Testis (tissue), 2 donors: ENCODE measurements around the gene FOXC1.

ENCODE experiments used
- CTCF ChIP-seq, 3 experiments: fragments of 450-650 bp in 2 of 3; fragments of 200-600 bp in 1 of 3; sonication (generic) in 1 of 3; IDR thresholded peaks; one replicate each; pipeline ENCODE4 v1.5.1; 2016 to 2019; ENCODE audit warnings: antibody characterized with exemption in 3 of 3, mild to moderate bottlenecking in 2 of 3, moderate library complexity in 1 of 3
- POLR2A ChIP-seq: fragments of 450-650 bp; IDR thresholded peaks from one replicate; pipeline ENCODE4 v1.6.1; 2017; ENCODE audit warnings: antibody characterized with exemption, mild to moderate bottlenecking, moderate library complexity

GRCh38 chr6:1585669-1586049 is 24.1 kb upstream of the FOXC1 start:
- TF ChIP-seq CTCF (IDR thresholded peaks at IDR 0.05) (no peak), POLR2A (no peak)
